ENCODE data around the gene C17orf100. TPM values are rescaled to one million over a fixed set of nuclear protein-coding genes. Genes with fewer than 3 reads are reported as not detected.

C17orf100 gene
- total RNA-seq, 1 donor from 2014 or later, result 0.46 TPM

DNA sequence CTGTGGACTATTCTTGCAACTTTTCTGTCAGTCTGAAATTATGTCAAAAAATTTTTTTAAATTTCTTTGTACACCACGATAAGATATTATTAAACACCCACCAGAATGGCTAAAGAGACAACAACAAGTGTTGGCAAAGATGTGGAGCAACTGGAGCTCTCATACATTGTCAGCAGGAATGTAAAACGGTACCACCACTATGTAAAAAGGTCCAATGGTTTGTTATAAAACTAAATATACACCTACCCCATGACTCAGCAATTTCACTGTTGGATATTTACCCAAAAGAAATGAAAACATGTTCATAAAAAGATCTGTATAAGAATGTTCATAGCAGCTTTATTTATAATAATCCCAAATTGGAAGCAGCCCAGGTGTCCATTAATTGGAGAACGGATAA is 18.3 kb upstream of the C17orf100 start:
- Histone ChIP-seq H3K4me3 (ENCODE audit: low read depth, low read length) (no peak overlapping the region), H3K27me3 (ENCODE audit: control insufficient read depth, insufficient read depth, low read length) (no peaks in the 10 kb centered on the region), H3K36me3 (ENCODE audit: control insufficient read depth, insufficient read depth, low read length) (no peaks in the 10 kb centered on the region)
- TF ChIP-seq, protein P1, sequence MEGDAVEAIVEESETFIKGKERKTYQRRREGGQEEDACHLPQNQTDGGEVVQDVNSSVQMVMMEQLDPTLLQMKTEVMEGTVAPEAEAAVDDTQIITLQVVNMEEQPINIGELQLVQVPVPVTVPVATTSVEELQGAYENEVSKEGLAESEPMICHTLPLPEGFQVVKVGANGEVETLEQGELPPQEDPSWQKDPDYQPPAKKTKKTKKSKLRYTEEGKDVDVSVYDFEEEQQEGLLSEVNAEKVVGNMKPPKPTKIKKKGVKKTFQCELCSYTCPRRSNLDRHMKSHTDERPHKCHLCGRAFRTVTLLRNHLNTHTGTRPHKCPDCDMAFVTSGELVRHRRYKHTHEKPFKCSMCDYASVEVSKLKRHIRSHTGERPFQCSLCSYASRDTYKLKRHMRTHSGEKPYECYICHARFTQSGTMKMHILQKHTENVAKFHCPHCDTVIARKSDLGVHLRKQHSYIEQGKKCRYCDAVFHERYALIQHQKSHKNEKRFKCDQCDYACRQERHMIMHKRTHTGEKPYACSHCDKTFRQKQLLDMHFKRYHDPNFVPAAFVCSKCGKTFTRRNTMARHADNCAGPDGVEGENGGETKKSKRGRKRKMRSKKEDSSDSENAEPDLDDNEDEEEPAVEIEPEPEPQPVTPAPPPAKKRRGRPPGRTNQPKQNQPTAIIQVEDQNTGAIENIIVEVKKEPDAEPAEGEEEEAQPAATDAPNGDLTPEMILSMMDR (IDR thresholded peaks at IDR 0.05; ENCODE audit: insufficient read depth, low read length, poor library complexity, severe bottlenecking), result no peak
- DNase-seq (ENCODE audit: low read depth), result no peak

DNA sequence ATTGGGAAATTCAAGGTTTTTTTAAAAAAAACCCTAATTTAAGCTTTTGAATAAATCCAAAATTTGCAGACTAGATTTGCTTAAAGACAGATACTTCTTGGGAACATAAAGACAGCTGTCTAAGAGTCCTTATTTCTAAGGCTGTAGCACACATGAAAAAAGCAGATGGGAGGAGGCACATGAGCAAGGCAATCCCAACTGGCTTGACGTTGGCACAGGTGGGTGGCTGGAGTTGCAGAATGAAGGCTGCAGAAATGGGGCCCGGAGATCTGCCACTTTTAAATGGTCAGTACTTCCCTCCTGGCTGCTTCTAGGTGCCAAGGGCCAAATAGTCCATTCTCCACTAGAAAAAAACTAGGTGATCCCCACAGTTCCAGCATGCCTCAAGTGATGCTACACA is 15.5 kb upstream of the C17orf100 start:
- no peak overlapping the region for H3K4me3 ChIP-seq (ENCODE audit: low read depth, low read length)
- H3K27me3 ChIP-seq (ENCODE audit: control insufficient read depth, insufficient read depth, low read length), result no peaks in the 10 kb centered on the region
- no peaks in the 10 kb centered on the region for H3K36me3 ChIP-seq (ENCODE audit: control insufficient read depth, insufficient read depth, low read length)
- TF ChIP-seq, protein P1 (IDR thresholded peaks at IDR 0.05; ENCODE audit: insufficient read depth, low read length, poor library complexity, severe bottlenecking), result no peak
- DNase-seq (ENCODE audit: low read depth), result no peak

DNA sequence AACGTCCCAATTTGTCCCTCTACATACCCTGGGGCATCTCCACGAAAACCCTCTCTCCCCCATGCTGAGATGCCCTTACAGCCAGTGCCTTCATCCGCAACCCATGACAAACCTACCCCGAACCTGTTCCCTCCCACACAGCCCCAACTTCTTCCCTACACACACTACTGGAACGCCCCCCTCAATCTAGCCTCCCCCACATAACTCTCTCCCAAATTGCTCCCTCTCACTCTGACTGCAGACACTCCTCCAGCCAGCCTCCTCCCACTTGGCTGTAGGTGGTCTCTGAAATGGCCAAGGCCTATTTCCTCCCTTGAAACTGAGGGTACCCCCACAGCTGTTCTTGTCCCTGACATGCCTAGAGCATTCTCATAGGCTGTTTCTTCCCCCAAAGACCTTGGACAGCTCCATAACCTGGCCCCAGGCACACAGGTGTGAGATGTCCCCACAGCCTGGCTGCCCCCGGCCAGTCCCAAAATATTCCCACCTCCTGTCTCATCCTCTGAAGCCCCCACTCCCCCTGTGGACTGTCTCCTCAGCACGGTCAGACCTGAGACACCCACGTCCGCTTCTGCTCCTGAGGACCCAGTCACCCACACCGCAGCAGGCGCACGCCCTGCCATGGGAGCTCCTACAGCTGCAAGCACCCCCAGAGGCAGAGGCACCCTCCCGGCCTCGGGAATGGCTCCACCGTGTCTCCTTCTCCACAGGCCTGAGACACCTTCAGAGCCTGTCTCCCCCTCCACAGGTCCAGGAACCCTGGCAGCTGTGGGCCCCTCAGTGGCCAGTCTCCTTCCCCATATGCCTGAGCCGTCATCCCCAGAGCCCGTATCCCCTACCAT is 14.7 kb upstream of the C17orf100 start:
- H3K36me3 ChIP-seq (ENCODE audit: control insufficient read depth, insufficient read depth, low read length), result no peaks in the 10 kb centered on the region
- H3K4me3 ChIP-seq (ENCODE audit: low read depth, low read length), result no peak overlapping the region
- TF ChIP-seq, protein P1 (IDR thresholded peaks at IDR 0.05; ENCODE audit: insufficient read depth, low read length, poor library complexity, severe bottlenecking), result no peak
- no peak for DNase-seq (ENCODE audit: low read depth)
- H3K27me3 ChIP-seq (ENCODE audit: control insufficient read depth, insufficient read depth, low read length), result no peaks in the 10 kb centered on the region

DNA sequence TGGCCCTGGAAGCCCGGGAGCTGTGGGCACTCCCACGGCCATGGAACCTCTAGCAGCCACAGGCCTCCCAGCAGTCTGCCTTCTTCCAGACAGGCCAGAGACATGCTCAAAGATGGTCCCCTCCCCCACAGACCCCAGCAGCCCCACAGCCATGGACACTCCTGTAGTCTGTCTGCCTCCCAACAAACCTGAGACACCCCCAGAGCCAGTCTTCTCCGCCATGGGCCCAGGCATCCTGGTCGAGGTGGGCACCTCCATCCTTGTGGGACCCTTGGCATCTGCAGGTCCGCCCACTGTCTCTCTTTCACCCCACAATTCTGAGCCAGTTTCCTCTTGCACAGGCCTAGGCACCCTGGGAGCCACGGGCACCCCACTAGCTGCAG is 14.1 kb upstream of the C17orf100 start:
- no peaks in the 10 kb centered on the region for H3K36me3 ChIP-seq (ENCODE audit: control insufficient read depth, insufficient read depth, low read length)
- no peaks in the 10 kb centered on the region for H3K27me3 ChIP-seq (ENCODE audit: control insufficient read depth, insufficient read depth, low read length)
- TF ChIP-seq, protein P1 (IDR thresholded peaks at IDR 0.05; ENCODE audit: insufficient read depth, low read length, poor library complexity, severe bottlenecking), result no peak
- DNase-seq (ENCODE audit: low read depth), result no peak
- H3K4me3 ChIP-seq (ENCODE audit: low read depth, low read length), result no peak overlapping the region

DNA sequence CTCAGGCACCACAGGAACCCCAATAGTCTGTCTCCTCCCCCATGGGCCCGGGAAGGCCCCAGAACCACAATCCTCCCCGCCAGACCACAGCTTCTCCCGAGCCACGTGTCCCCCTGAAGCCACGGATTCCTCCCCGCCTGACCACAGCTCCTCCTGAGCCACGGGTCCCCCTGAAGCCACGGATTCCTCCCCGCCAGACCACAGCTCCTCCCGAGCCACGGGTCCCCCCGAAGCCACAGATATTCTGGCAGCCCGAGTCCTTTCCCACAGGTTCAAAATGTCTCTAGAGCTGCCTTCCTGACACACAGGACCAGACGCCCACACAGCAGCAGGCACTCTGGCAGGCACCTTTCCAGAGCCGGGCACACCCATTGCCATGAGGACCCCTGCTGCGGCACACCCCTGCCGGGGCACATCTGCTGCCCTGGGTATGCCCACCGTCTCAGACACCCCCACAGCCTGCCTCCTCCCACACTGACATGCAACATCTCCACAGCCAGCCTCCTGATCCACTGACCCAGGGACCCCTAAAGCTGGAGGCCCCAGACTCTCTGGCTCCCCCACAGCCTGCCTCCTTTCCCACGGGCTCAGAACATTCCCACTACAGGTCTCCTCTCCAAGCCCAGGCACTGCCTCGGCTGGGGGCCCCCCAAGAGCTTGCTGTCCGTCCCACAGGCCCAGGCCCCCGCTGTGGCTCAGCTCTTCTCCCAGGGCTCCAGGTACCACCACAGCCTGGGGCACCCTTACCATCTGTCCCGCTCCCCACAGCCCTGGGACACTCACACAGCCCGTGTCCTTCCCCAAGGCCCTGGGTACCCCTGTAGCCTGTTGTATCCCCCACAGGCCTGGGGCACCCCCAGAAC is 13.3 kb upstream of the C17orf100 start:
- no peaks in the 10 kb centered on the region for H3K36me3 ChIP-seq (ENCODE audit: control insufficient read depth, insufficient read depth, low read length)
- H3K4me3 ChIP-seq (ENCODE audit: low read depth, low read length), result no peak overlapping the region
- no peaks in the 10 kb centered on the region for H3K27me3 ChIP-seq (ENCODE audit: control insufficient read depth, insufficient read depth, low read length)
- no peak for DNase-seq (ENCODE audit: low read depth)
- TF ChIP-seq, protein P1 (IDR thresholded peaks at IDR 0.05; ENCODE audit: insufficient read depth, low read length, poor library complexity, severe bottlenecking), result no peak
